ENCODE measurements around the gene IL10RA.

DNA sequence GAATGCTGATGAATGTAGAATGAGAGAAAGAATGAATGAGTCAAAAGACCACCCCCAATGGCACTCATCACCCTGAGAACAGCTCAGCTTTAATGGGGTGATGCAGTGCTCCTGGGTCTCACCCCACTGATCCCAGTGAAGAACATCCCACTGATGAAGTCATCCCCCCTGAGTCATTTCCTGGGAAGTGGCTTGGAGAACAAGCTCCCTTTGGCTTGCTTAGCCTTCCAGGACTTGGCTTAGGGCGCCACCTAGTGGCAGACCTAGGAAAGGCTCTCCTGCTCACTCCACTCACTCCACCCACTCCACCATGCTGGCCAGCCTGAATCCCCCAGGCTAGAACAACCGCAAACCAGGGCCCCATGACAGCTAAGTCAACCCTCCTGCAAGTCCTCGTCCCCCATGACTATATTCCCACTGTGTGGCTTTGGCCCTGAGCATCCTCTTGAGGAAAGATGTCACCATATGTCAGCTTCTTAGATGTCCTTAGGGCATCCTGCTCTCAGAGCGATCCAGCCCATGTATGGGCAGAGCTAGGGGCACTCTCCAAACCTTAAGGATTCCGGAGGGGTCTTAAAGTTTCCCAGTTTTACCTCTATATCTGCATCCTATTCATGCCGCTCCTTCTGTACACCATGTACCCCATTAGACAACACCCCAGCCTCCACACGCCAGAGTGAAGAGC lies 39.2 kb upstream of the IL10RA start:
- TF ChIP-seq, protein P1, sequence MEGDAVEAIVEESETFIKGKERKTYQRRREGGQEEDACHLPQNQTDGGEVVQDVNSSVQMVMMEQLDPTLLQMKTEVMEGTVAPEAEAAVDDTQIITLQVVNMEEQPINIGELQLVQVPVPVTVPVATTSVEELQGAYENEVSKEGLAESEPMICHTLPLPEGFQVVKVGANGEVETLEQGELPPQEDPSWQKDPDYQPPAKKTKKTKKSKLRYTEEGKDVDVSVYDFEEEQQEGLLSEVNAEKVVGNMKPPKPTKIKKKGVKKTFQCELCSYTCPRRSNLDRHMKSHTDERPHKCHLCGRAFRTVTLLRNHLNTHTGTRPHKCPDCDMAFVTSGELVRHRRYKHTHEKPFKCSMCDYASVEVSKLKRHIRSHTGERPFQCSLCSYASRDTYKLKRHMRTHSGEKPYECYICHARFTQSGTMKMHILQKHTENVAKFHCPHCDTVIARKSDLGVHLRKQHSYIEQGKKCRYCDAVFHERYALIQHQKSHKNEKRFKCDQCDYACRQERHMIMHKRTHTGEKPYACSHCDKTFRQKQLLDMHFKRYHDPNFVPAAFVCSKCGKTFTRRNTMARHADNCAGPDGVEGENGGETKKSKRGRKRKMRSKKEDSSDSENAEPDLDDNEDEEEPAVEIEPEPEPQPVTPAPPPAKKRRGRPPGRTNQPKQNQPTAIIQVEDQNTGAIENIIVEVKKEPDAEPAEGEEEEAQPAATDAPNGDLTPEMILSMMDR (IDR thresholded peaks at IDR 0.05): peak; percentile 90 to 98 (median 94)
- TF ChIP-seq POLR2A (IDR thresholded peaks at IDR 0.05): no peak

All from Peyer's patch (tissue), 4 donors.